HCT116 (cell line): ENCODE results near the gene EMP1. TPM values are rescaled to one million over a fixed set of nuclear protein-coding genes. Genes with fewer than 3 reads are reported as not detected.

ENCODE experiments used
- ATAC-seq: fragments of 200-7000 bp; cut with Tn5 transposase; 2 replicates; pipeline ENCODE4 v1.9.1; 2020; ENCODE audit warnings: mild to moderate bottlenecking, moderate library complexity
- BruUV-seq: library from RNA; stranded (reverse); fragments of 400-500 nt; replicated peaks from 2 replicates; lab custom pipeline; 2021; lab: Mats Ljungman, UMichigan
- CTCF ChIA-PET: fragments of 300-600 bp; sonication (Branson Sonifier 250); formaldehyde crosslinking; loops from one replicate; lab custom pipeline; 2021; ENCODE audit warnings: antibody characterized with exemption; lab: Charles Lee
- POLR2A ChIA-PET: fragments of 300-600, 350-600 bp; sonication (Branson Sonifier 250); formaldehyde crosslinking; loops from one replicate; lab custom pipeline; 2021; ENCODE audit warnings: antibody characterized with exemption; lab: Charles Lee
- RAD21 ChIA-PET, 2 experiments: fragments of 300-600 bp; sonication (Branson Sonifier 250); formaldehyde crosslinking; loops; one replicate each; lab custom pipeline; 2023; ENCODE audit warnings: low total read pairs in 2 of 2; ENCODE audit not compliant: uncharacterized antibody in 2 of 2, unreplicated experiment in 2 of 2, low non-redundant PET in 1 of 2; lab: Charles Lee
- DNase-seq: peaks from one replicate; pipeline ENCODE4 v3.0.0-alpha.2; 2010; ENCODE audit warnings: low read depth, low spot score
- H2AFZ ChIP-seq: fragments of 200-600 bp; shearing (Covaris generic), sonication (generic); 2 replicates; pipeline ENCODE4 v1.6.1; 2017; ENCODE audit warnings: low read depth, mixed run types, mixed read lengths, antibody characterized with exemption, low read length; ENCODE audit not compliant: poor library complexity, severe bottlenecking
- H3K27ac ChIP-seq: 2 replicates; pipeline ENCODE4 v1.5.1; 2012; ENCODE audit warnings: low read depth, low read length
- H3K27me3 ChIP-seq: fragments of 200-600 bp; sonication (generic); 2 replicates; pipeline ENCODE4 v1.6.1; 2016; ENCODE audit warnings: mixed run types, low read length, mixed read lengths; ENCODE audit not compliant: insufficient read depth
- H3K36me3 ChIP-seq, 2 experiments: fragments of 200-500 bp in 1 of 2; fragments of 200-600 bp in 1 of 2; sonication (Bioruptor generic) in 1 of 2; sonication (generic) in 1 of 2; 2 replicates each; pipeline versions ENCODE4 v1.5.1 to v1.6.1; 2014 to 2016; ENCODE audit warnings: low read length in 2 of 2, inconsistent platforms in 1 of 2, mixed read lengths in 1 of 2, mixed run types in 1 of 2; ENCODE audit not compliant: insufficient read depth in 2 of 2, control insufficient read depth in 1 of 2
- H3K4me1 ChIP-seq, 2 experiments: fragments of 200-600 bp in 1 of 2; sonication (generic) in 1 of 2; 2 replicates each; pipeline versions ENCODE4 v1.5.1 to v1.6.1; 2012 to 2017; ENCODE audit warnings: low read length in 2 of 2, inconsistent platforms in 1 of 2, mild to moderate bottlenecking in 1 of 2, mixed read lengths in 1 of 2, mixed run types in 1 of 2, moderate library complexity in 1 of 2; ENCODE audit not compliant: insufficient read depth in 2 of 2, control insufficient read depth in 1 of 2
- H3K4me2 ChIP-seq: fragments of 200-600 bp; sonication (generic); 2 replicates; pipeline ENCODE4 v1.6.1; 2017; ENCODE audit warnings: mixed run types, low read length, mixed read lengths
- H3K4me3 ChIP-seq, 2 experiments: fragments of 200-600 bp in 1 of 2; sonication (generic) in 1 of 2; replicated peaks in 1 of 2; 2 replicates each; pipeline ENCODE4 v1.5.1; 2011 to 2016; ENCODE audit warnings: low read length in 2 of 2, control low read depth in 1 of 2, low read depth in 1 of 2, mild to moderate bottlenecking in 1 of 2, mixed read lengths in 1 of 2, mixed run types in 1 of 2
- H3K79me2 ChIP-seq: fragments of 200-600 bp; sonication (generic); 2 replicates; pipeline ENCODE4 v1.6.1; 2017; ENCODE audit warnings: mild to moderate bottlenecking, mixed run types, low read length, moderate library complexity, mixed read lengths; ENCODE audit not compliant: insufficient read depth
- H3K9ac ChIP-seq: fragments of 200-600 bp; sonication (generic); 2 replicates; pipeline ENCODE4 v1.6.1; 2016; ENCODE audit warnings: low read length, mixed read lengths
- H3K9me2 ChIP-seq: fragments of 200-600 bp; sonication (generic), shearing (Covaris generic); 2 replicates; pipeline ENCODE4 v1.6.1; 2017; ENCODE audit warnings: mixed run types, mild to moderate bottlenecking, moderate library complexity; ENCODE audit not compliant: insufficient read depth
- H3K9me3 ChIP-seq, 2 experiments: fragments of 200-500 bp in 1 of 2; fragments of 200-600 bp in 1 of 2; sonication (Bioruptor generic) in 1 of 2; sonication (generic) in 1 of 2; 2 replicates each; pipeline ENCODE4 v1.6.1; 2014 to 2017; ENCODE audit warnings: low read length in 2 of 2, mixed read lengths in 2 of 2, inconsistent platforms in 1 of 2, low read depth in 1 of 2, mild to moderate bottlenecking in 1 of 2, mixed run types in 1 of 2, moderate library complexity in 1 of 2; ENCODE audit not compliant: control insufficient read depth in 1 of 2, insufficient read depth in 1 of 2
- H4K20me1 ChIP-seq: fragments of 200-600 bp; sonication (generic), shearing (Covaris generic); 2 replicates; pipeline ENCODE4 v1.6.1; 2017; ENCODE audit warnings: mixed run types, mild to moderate bottlenecking, moderate library complexity; ENCODE audit not compliant: insufficient read depth
- CBX3 ChIP-seq: IDR thresholded peaks from 2 replicates; pipeline ENCODE4 v1.6.1; 2012; ENCODE audit warnings: low read depth
- CEBPB ChIP-seq: IDR thresholded peaks from 2 replicates; pipeline ENCODE4 v1.6.1; 2012; ENCODE audit warnings: low read depth
- EGR1 ChIP-seq: IDR thresholded peaks from 2 replicates; pipeline ENCODE4 v1.6.1; 2012; ENCODE audit warnings: low read depth
- ELF1 ChIP-seq: IDR thresholded peaks from 2 replicates; pipeline ENCODE4 v1.6.1; 2012; ENCODE audit warnings: low read depth, borderline replicate concordance
- EZH2 ChIP-seq: fragments of 200-600 bp; sonication (generic); IDR thresholded peaks from 2 replicates; pipeline ENCODE4 v1.6.1; 2017; ENCODE audit warnings: antibody characterized with exemption, mixed run types
- EZH2phosphoT487 ChIP-seq: fragments of 200-600 bp; IDR thresholded peaks from 2 replicates; pipeline ENCODE4 v1.6.1; 2018; ENCODE audit warnings: antibody characterized with exemption, borderline replicate concordance
- FOSL1 ChIP-seq: IDR thresholded peaks from 2 replicates; pipeline ENCODE4 v1.6.1; 2012; ENCODE audit warnings: low read depth
- POLR2A ChIP-seq: IDR thresholded peaks from 2 replicates; pipeline ENCODE4 v1.7.0; 2011; ENCODE audit warnings: borderline replicate concordance; ENCODE audit not compliant: insufficient read depth, insufficient read length; ENCODE audit errors: extremely low read depth
- POLR2AphosphoS5 ChIP-seq: IDR thresholded peaks from 2 replicates; pipeline ENCODE4 v1.6.1; 2011; ENCODE audit warnings: mild to moderate bottlenecking, low read depth, low read length, moderate library complexity
- RAD21 ChIP-seq: IDR thresholded peaks from 2 replicates; pipeline ENCODE4 v1.6.1; 2012; ENCODE audit warnings: low read depth, mild to moderate bottlenecking
- SIN3A ChIP-seq: IDR thresholded peaks from 2 replicates; pipeline ENCODE4 v1.6.1; 2012; ENCODE audit warnings: low read depth
- SP1 ChIP-seq: IDR thresholded peaks from 2 replicates; pipeline ENCODE4 v1.6.1; 2012; ENCODE audit warnings: low read depth
- SRF ChIP-seq: IDR thresholded peaks from 2 replicates; pipeline ENCODE4 v1.6.1; 2012; ENCODE audit warnings: low read depth
- TCF7L2 ChIP-seq: IDR thresholded peaks from 2 replicates; pipeline ENCODE4 v1.7.0; 2011; ENCODE audit warnings: borderline replicate concordance, inconsistent platforms; ENCODE audit not compliant: insufficient read depth, insufficient read length; ENCODE audit errors: extremely low read depth
- YY1 ChIP-seq: IDR thresholded peaks from 2 replicates; pipeline ENCODE4 v1.6.1; 2011; ENCODE audit warnings: low read length, low read depth, moderate library complexity, mild to moderate bottlenecking; ENCODE audit not compliant: insufficient replicate concordance; ENCODE audit errors: extremely low read depth
- ZNF274 ChIP-seq: fragments of 200-500 bp; sonication (Bioruptor generic); IDR thresholded peaks from 2 replicates; pipeline ENCODE4 v1.6.1; 2014; ENCODE audit warnings: mild to moderate bottlenecking, low read depth, low read length, inconsistent platforms
- intact Hi-C: fragments of 100-400 bp; cut with micrococcal nuclease; formaldehyde crosslinking; loops from 2 replicates; pipeline ENCODE4 v1.10.0; 2022
- total RNA-seq: library from RNA; stranded (reverse); gene quantifications from one replicate; pipeline ENCODE4 v1.2.1, GENCODE V29; 2021; ENCODE audit not compliant: unreplicated experiment
- TF ChIP-seq, protein P1 (sequence below), 3 experiments: fragments of 200-600 bp in 1 of 3; sonication (generic) in 1 of 3; IDR thresholded peaks in 2 of 3; conservative IDR thresholded peaks in 1 of 3; 2 replicates each; pipeline ENCODE4 v1.5.1; 2012 to 2017; ENCODE audit warnings: low read depth in 2 of 3, low read length in 2 of 3, antibody characterized with exemption in 1 of 3, borderline replicate concordance in 1 of 3, control low read depth in 1 of 3, mild to moderate bottlenecking in 1 of 3, mixed read lengths in 1 of 3, mixed run types in 1 of 3, moderate library complexity in 1 of 3; ENCODE audit not compliant: insufficient read depth in 1 of 3
- TF ChIP-seq, protein P2 (sequence below): IDR thresholded peaks from 2 replicates; pipeline ENCODE4 v1.6.1; 2012; ENCODE audit warnings: low read depth
- TF ChIP-seq, protein P3 (sequence below): IDR thresholded peaks from 2 replicates; pipeline ENCODE4 v1.6.1; 2012
- TF ChIP-seq, protein P4 (sequence below): IDR thresholded peaks from 2 replicates; pipeline ENCODE4 v1.6.1; 2012

Gene EMP1
- total RNA-seq, 1 experiment from 2014 or later: 110 TPM

DNA sequence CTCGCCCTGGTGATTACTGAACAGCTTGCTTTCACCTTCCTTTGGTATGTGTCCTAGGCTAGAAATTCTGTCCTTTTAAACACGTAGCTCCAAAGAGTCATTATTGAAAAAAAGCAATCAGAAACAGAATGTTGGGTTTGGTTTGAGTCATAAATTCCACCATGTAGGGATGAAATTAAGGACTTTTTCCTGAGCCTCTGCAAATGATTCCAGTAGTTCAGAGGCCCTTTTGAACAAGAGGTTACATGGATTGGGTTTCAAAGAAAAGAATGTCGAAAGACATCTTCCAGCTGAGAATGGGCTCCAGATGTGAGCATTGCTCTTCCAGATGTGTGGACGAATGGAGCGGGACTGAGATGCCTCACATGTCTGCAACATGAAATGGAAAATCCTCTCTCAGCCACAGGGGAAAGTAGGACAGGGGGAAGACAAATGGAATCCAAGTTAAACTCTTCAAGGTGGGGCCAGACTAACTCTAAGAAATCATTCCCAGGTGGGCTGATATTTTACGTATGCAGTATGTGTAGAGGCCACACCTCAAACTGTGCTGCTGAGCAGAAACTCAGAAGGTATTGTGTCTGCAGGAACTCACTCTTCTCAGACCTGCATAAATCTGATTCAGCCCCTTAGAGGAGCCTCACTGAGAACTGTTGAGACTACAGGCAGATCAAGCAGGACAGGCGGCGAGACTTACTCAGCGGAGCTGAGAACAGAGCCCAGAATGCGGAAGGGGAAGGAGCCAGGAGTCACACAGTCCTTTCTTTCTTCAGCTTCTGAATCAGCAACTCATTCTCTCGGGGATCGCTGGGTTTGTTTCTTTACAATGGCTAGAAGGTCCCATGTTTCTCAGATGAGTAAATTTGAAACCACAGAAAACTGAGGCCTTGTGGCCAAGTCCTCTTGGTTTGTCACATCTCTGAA lies 23.3 kb upstream of the EMP1 start:
- no peaks in the 10 kb centered on the region for H3K9me2 ChIP-seq
- no peak for TF ChIP-seq EGR1
- peak; percentile 27; the same call in 1 of the 2 replicates for TF ChIP-seq RAD21
- TF ChIP-seq, protein P1, sequence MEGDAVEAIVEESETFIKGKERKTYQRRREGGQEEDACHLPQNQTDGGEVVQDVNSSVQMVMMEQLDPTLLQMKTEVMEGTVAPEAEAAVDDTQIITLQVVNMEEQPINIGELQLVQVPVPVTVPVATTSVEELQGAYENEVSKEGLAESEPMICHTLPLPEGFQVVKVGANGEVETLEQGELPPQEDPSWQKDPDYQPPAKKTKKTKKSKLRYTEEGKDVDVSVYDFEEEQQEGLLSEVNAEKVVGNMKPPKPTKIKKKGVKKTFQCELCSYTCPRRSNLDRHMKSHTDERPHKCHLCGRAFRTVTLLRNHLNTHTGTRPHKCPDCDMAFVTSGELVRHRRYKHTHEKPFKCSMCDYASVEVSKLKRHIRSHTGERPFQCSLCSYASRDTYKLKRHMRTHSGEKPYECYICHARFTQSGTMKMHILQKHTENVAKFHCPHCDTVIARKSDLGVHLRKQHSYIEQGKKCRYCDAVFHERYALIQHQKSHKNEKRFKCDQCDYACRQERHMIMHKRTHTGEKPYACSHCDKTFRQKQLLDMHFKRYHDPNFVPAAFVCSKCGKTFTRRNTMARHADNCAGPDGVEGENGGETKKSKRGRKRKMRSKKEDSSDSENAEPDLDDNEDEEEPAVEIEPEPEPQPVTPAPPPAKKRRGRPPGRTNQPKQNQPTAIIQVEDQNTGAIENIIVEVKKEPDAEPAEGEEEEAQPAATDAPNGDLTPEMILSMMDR (IDR thresholded peaks at IDR 0.05 in 2 of 3, conservative IDR thresholded peaks at IDR 0.05 in 1 of 3; ENCODE audit: borderline replicate concordance in 1 of 3, insufficient read depth in 1 of 3, low read depth in 2 of 3, low read length in 2 of 3): no peak
- TF ChIP-seq, protein P2, sequence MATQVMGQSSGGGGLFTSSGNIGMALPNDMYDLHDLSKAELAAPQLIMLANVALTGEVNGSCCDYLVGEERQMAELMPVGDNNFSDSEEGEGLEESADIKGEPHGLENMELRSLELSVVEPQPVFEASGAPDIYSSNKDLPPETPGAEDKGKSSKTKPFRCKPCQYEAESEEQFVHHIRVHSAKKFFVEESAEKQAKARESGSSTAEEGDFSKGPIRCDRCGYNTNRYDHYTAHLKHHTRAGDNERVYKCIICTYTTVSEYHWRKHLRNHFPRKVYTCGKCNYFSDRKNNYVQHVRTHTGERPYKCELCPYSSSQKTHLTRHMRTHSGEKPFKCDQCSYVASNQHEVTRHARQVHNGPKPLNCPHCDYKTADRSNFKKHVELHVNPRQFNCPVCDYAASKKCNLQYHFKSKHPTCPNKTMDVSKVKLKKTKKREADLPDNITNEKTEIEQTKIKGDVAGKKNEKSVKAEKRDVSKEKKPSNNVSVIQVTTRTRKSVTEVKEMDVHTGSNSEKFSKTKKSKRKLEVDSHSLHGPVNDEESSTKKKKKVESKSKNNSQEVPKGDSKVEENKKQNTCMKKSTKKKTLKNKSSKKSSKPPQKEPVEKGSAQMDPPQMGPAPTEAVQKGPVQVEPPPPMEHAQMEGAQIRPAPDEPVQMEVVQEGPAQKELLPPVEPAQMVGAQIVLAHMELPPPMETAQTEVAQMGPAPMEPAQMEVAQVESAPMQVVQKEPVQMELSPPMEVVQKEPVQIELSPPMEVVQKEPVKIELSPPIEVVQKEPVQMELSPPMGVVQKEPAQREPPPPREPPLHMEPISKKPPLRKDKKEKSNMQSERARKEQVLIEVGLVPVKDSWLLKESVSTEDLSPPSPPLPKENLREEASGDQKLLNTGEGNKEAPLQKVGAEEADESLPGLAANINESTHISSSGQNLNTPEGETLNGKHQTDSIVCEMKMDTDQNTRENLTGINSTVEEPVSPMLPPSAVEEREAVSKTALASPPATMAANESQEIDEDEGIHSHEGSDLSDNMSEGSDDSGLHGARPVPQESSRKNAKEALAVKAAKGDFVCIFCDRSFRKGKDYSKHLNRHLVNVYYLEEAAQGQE: no peak
- no peak for TF ChIP-seq EZH2phosphoT487
- TF ChIP-seq ZNF274: no peak
- TF ChIP-seq YY1: no peak
- TF ChIP-seq POLR2A: no peak
- TF ChIP-seq TCF7L2: no peak
- TF ChIP-seq CEBPB: no peak; the same call in 1 of the 2 replicates
- peak; percentile 75; the same call in 1 of the 2 replicates for TF ChIP-seq ELF1
- peak; percentile 74; the same call in 1 of the 2 replicates for TF ChIP-seq SP1
- peak; percentile 51; the same call in 1 of the 2 replicates for TF ChIP-seq FOSL1
- TF ChIP-seq, protein P3, sequence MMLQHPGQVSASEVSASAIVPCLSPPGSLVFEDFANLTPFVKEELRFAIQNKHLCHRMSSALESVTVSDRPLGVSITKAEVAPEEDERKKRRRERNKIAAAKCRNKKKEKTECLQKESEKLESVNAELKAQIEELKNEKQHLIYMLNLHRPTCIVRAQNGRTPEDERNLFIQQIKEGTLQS: no peak
- TF ChIP-seq POLR2AphosphoS5: peak; percentile 67
- no peak for TF ChIP-seq EZH2
- 0 out of 2 replicates have a peak, but pooled peaks have one; percentile 25 for TF ChIP-seq CBX3
- TF ChIP-seq SIN3A: peak; percentile 43; the same call in 1 of the 2 replicates
- TF ChIP-seq, protein P4, sequence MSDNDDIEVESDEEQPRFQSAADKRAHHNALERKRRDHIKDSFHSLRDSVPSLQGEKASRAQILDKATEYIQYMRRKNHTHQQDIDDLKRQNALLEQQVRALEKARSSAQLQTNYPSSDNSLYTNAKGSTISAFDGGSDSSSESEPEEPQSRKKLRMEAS: peak; percentile 51; the same call in 1 of the 2 replicates
- TF ChIP-seq SRF: peak; percentile 4; the same call in 1 of the 2 replicates

More for the DNA sequence above, 23.3 kb upstream of the EMP1 start:
- no peaks in the 10 kb centered on the region for H3K36me3 ChIP-seq
- ChIA-PET RAD21 (no interaction called here), CTCF (no interaction called here), POLR2A (no interaction called here)
- H3K27ac ChIP-seq: peak overlapping the region; percentile 76
- intact Hi-C loops: no loop called here
- H3K79me2 ChIP-seq: no peaks in the 10 kb centered on the region
- H2AFZ ChIP-seq: no peak overlapping the region
- H3K9ac ChIP-seq: peak overlapping the region; percentile 60
- peak overlapping the region in 1 of 2 experiments; percentile 18; a peak in 2 of 4 replicates for H3K4me3 ChIP-seq
- H3K27me3 ChIP-seq: no peaks in the 10 kb centered on the region
- H3K4me2 ChIP-seq: peak overlapping the region; percentile 62
- DNase-seq: peak; percentile 72
- H3K4me1 ChIP-seq: peaks cover 53 to 96% of the 10 kb centered on the region in 2 experiments
- H4K20me1 ChIP-seq: no peaks in the 10 kb centered on the region
- ATAC-seq: peak; percentile 73
- H3K9me3 ChIP-seq: no peaks in the 10 kb centered on the region
- no TSS peak for BruUV-seq
